ENCODE results near the gene ARHGEF3. TPM values are rescaled to one million over a fixed set of nuclear protein-coding genes. Genes with fewer than 3 reads are reported as not detected.
A peak's percentile ranks its signal among the peaks of the same experiment; 100 is the strongest.

The ARHGEF3 gene
- total RNA-seq, 8 experiments from 2014 or later, result 4.5 to 137 (median 14.3) TPM

- Histone ChIP-seq H3K27ac (no peak overlapping the region), H3K4me1 (replicated peaks in 1 of 2) (peaks cover 0 to 6% of the 10 kb centered on the region in 2 donors), H3K4me3 (no peak overlapping the region)
- in situ Hi-C loops (cut with MboI; ENCODE audit: low pct_unique_long_range_greater_than_20kb in 2 of 9, low sequenced_read_pairs in 9 of 9, unreplicated experiment in 9 of 9), result no loop called here
- no peak for ATAC-seq (replicated peaks in 6 of 8)
- 50 to 100% (median 88%) methylated on average over 1 to 3 of the region's 3 CpGs; no CpG with 5 or more reads in 1 of the 10 experiments for WGBS, 10 experiments
These were observed 29.8 kb upstream of the ARHGEF3 start for GRCh38 chr3:56831572-56831971.

GRCh38 chr3:56830884-56831283 is 29.1 kb upstream of the ARHGEF3 start:
- ATAC-seq (replicated peaks in 6 of 8), result no peak
- H3K4me3 ChIP-seq, result no peak overlapping the region
- in situ Hi-C loops (cut with MboI; ENCODE audit: low pct_unique_long_range_greater_than_20kb in 2 of 9, low sequenced_read_pairs in 9 of 9, unreplicated experiment in 9 of 9), result no loop called here
- 80 to 100% (median 100%) methylated on average over 1 to 2 of the region's 2 CpGs; no CpG with 5 or more reads in 2 of the 10 experiments for WGBS, 10 experiments
- H3K27ac ChIP-seq, result no peak overlapping the region
- H3K4me1 ChIP-seq (replicated peaks in 1 of 2), result peaks cover 0 to 6% of the 10 kb centered on the region in 2 donors

GRCh38 chr3:56829533-56829932 is 27.8 kb upstream of the ARHGEF3 start:
- Histone ChIP-seq H3K4me3 (no peak overlapping the region), H3K27ac (no peak overlapping the region), H3K4me1 (replicated peaks in 1 of 2) (peaks cover 0 to 6% of the 10 kb centered on the region in 2 donors)
- 0 to 90% methylated on average over 1 of the region's 1 CpG; no CpG with 5 or more reads in 8 of the 10 experiments for WGBS, 10 experiments
- in situ Hi-C loops (cut with MboI; ENCODE audit: low pct_unique_long_range_greater_than_20kb in 2 of 9, low sequenced_read_pairs in 9 of 9, unreplicated experiment in 9 of 9), result no loop called here
- ATAC-seq (replicated peaks in 6 of 8), result no peak

GRCh38 chr3:56826831-56827722 is 25.3 kb upstream of the ARHGEF3 start:
- in situ Hi-C loops (cut with MboI; ENCODE audit: low pct_unique_long_range_greater_than_20kb in 2 of 9, low sequenced_read_pairs in 9 of 9, unreplicated experiment in 9 of 9), result no loop called here

GRCh38 chr3:56825567-56826438 is 24.1 kb upstream of the ARHGEF3 start:
- 7 to 79% (median 50%) methylated on average over 2 to 4 of the region's 4 CpGs; no CpG with 5 or more reads in 2 of the 10 experiments for WGBS, 10 experiments
- Histone ChIP-seq H3K4me3 (no peak overlapping the region), H3K4me1 (replicated peaks in 1 of 2) (no peaks in the 10 kb centered on the region), H3K27ac (no peak overlapping the region)
- in situ Hi-C loops (cut with MboI; ENCODE audit: low pct_unique_long_range_greater_than_20kb in 2 of 9, low sequenced_read_pairs in 9 of 9, unreplicated experiment in 9 of 9), result no loop called here
- ATAC-seq (replicated peaks in 6 of 8), result peak in 3 of 8 experiments; percentile 31 to 74 (median 64)

More at GRCh38 chr3:56826831-56827722, 25.3 kb upstream of the ARHGEF3 start:
- no peak for ATAC-seq (replicated peaks in 6 of 8)
- WGBS, 10 experiments, result 79 to 100% (median 89%) methylated on average over 1 to 5 of the region's 5 CpGs
- Histone ChIP-seq H3K27ac (no peak overlapping the region), H3K4me1 (replicated peaks in 1 of 2) (no peaks in the 10 kb centered on the region), H3K4me3 (no peak overlapping the region)

- in situ Hi-C loops (cut with MboI; ENCODE audit: low pct_unique_long_range_greater_than_20kb in 2 of 9, low sequenced_read_pairs in 9 of 9, unreplicated experiment in 9 of 9), result loop anchor here in 1 of 9 experiments (25.0 kb wide), 1 partner anchor 163 kb away; no protein-coding TSS in a partner anchor
- Histone ChIP-seq H3K4me3 (no peak overlapping the region), H3K4me1 (replicated peaks in 1 of 2) (no peaks in the 10 kb centered on the region), H3K27ac (no peak overlapping the region)
- no peak for ATAC-seq (replicated peaks in 6 of 8)
- 20 to 70% (median 37%) methylated on average over 2 to 4 of the region's 4 CpGs for WGBS, 10 experiments
These were observed 22.4 kb upstream of the ARHGEF3 start for GRCh38 chr3:56823984-56824703.

GRCh38 chr3:56823421-56823926 is 21.7 kb upstream of the ARHGEF3 start:
- H3K4me1 ChIP-seq (replicated peaks in 1 of 2), result no peaks in the 10 kb centered on the region
- H3K27ac ChIP-seq, result no peak overlapping the region
- no peak for ATAC-seq (replicated peaks in 6 of 8)
- in situ Hi-C loops (cut with MboI; ENCODE audit: low pct_unique_long_range_greater_than_20kb in 2 of 9, low sequenced_read_pairs in 9 of 9, unreplicated experiment in 9 of 9), result loop anchor here in 1 of 9 experiments (25.0 kb wide), 1 partner anchor 164 kb away; no protein-coding TSS in a partner anchor
- H3K4me3 ChIP-seq, result no peak overlapping the region

- ATAC-seq (replicated peaks in 6 of 8), result no peak
- H3K4me3 ChIP-seq, result no peak overlapping the region
- H3K27ac ChIP-seq, result no peak overlapping the region
- 69 to 100% (median 86%) methylated on average over 2 to 7 of the region's 7 CpGs; no CpG with 5 or more reads in 1 of the 10 experiments for WGBS, 10 experiments
- in situ Hi-C loops (cut with MboI; ENCODE audit: low pct_unique_long_range_greater_than_20kb in 2 of 9, low sequenced_read_pairs in 9 of 9, unreplicated experiment in 9 of 9), result loop anchor here in 1 of 9 experiments (25.0 kb wide), 1 partner anchor 165 kb away; no protein-coding TSS in a partner anchor
- H3K4me1 ChIP-seq (replicated peaks in 1 of 2), result no peaks in the 10 kb centered on the region
These were observed 20.8 kb upstream of the ARHGEF3 start for GRCh38 chr3:56822501-56822900.

GRCh38 chr3:56819016-56819809 is 17.5 kb upstream of the ARHGEF3 start:
- peak in 1 of 8 experiments; percentile 33 for ATAC-seq (replicated peaks in 6 of 8)
- WGBS, 10 experiments, result 44 to 100% (median 72%) methylated on average over 1 to 2 of the region's 2 CpGs; no CpG with 5 or more reads in 4 of the 10 experiments
- H3K4me1 ChIP-seq (replicated peaks in 1 of 2), result no peaks in the 10 kb centered on the region
- no peak overlapping the region for H3K27ac ChIP-seq
- in situ Hi-C loops (cut with MboI; ENCODE audit: low pct_unique_long_range_greater_than_20kb in 2 of 9, low sequenced_read_pairs in 9 of 9, unreplicated experiment in 9 of 9), result loop anchor here in 1 of 9 experiments (25.0 kb wide), 1 partner anchor 168 kb away; no protein-coding TSS in a partner anchor
- H3K4me3 ChIP-seq, result no peak overlapping the region

GRCh38 chr3:56818156-56818985 is 16.6 kb upstream of the ARHGEF3 start:
- no peak overlapping the region for H3K4me3 ChIP-seq
- H3K27ac ChIP-seq, result no peak overlapping the region
- ATAC-seq (replicated peaks in 6 of 8), result no peak
- no peaks in the 10 kb centered on the region for H3K4me1 ChIP-seq (replicated peaks in 1 of 2)
- WGBS, 10 experiments, result 32 to 91% (median 71%) methylated on average over 2 to 6 of the region's 6 CpGs
- in situ Hi-C loops (cut with MboI; ENCODE audit: low pct_unique_long_range_greater_than_20kb in 2 of 9, low sequenced_read_pairs in 9 of 9, unreplicated experiment in 9 of 9), result loop anchor here in 1 of 9 experiments (25.0 kb wide), 1 partner anchor 169 kb away; no protein-coding TSS in a partner anchor

GRCh38 chr3:56817646-56818045 is 15.9 kb upstream of the ARHGEF3 start:
- in situ Hi-C loops (cut with MboI; ENCODE audit: low pct_unique_long_range_greater_than_20kb in 2 of 9, low sequenced_read_pairs in 9 of 9, unreplicated experiment in 9 of 9), result loop anchor here in 1 of 9 experiments (25.0 kb wide), 1 partner anchor 170 kb away; no protein-coding TSS in a partner anchor
- Histone ChIP-seq H3K27ac (no peak overlapping the region), H3K4me1 (replicated peaks in 1 of 2) (no peaks in the 10 kb centered on the region), H3K4me3 (no peak overlapping the region)
- ATAC-seq (replicated peaks in 6 of 8), result no peak
- WGBS, 10 experiments, result 0 to 100% (median 78%) methylated on average over 1 to 3 of the region's 4 CpGs; no CpG with 5 or more reads in 4 of the 10 experiments

Data from motor neuron (in vitro differentiated cells).